ENCODE results near the gene TMEM123. TPM values are rescaled to one million over a fixed set of nuclear protein-coding genes. Genes with fewer than 3 reads are reported as not detected.
A peak's percentile ranks its signal among the peaks of the same experiment; 100 is the strongest.

TMEM123 gene
- total and polyA plus RNA-seq, 2 donors from 2014 or later = 57.0 to 143 TPM

DNA sequence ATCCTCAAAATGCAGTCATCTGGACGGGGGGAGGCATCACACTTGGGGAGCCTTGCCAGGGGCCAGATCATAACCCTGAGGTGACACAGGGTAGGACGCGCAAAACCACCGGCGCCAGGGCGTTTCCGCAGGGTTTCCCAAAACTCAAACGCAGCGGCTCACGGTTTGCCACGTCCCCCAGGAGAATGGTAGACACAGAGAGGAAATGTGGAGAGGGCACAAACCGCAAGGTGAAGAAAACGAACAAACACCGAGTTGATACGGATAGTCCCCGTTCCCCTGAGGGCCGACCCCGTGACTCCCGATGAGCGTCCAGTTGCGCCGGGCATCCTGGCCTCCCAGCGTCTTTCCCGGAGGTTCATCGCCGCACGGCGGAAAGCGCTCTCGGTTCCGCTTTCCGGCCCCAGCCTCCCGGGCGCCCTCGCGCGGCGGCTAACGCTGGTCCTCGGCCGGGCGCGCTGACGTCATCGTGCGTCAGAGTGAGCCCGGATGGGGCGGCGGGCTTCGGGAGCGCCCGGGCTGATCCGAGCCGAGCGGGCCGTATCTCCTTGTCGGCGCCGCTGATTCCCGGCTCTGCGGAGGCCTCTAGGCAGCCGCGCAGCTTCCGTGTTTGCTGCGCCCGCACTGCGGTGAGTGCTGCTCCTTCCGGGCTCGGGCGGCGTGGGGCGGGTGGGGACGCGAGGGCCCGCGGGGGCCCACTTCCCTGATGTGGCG is 105.7 kb downstream of the TMEM123 start, which contains the start of gene BIRC2:
BIRC2 (plus strand) TSS at position 467 of the 714 bp plus-strand sequence. CDS start 2,641 bp downstream, outside the sequence.
- Histone ChIP-seq H3K9ac (ENCODE audit: low read length in 3 of 3) (peak within 1 kb of the TSS; percentile 59 to 97 (median 93)), H3K4me1 (ENCODE audit: control insufficient read depth in 2 of 3, insufficient read depth in 2 of 3, low read depth in 1 of 3, low read length in 3 of 3) (peaks cover 0 to 10% (median 2%) of the 10 kb centered on the region in 3 donors), H3K9me3 (ENCODE audit: control insufficient read depth in 2 of 3, insufficient read depth in 1 of 3, low read length in 3 of 3) (no peaks in the 10 kb centered on the region), H3K27ac (ENCODE audit: low read depth in 2 of 2, low read length in 2 of 2) (peak within 1 kb of the TSS; percentile 95 to 96), H3K4me3 (ENCODE audit: low read length in 3 of 3) (peak within 1 kb of the TSS; percentile 76 to 93 (median 92)), H3K27me3 (ENCODE audit: control insufficient read depth, insufficient read depth, low read length) (no peaks in the 10 kb centered on the region), H3K36me3 (ENCODE audit: control insufficient read depth in 2 of 3, insufficient read depth in 3 of 3, low read length in 3 of 3) (no peaks in the 10 kb centered on the region)
- TF ChIP-seq, protein P1, sequence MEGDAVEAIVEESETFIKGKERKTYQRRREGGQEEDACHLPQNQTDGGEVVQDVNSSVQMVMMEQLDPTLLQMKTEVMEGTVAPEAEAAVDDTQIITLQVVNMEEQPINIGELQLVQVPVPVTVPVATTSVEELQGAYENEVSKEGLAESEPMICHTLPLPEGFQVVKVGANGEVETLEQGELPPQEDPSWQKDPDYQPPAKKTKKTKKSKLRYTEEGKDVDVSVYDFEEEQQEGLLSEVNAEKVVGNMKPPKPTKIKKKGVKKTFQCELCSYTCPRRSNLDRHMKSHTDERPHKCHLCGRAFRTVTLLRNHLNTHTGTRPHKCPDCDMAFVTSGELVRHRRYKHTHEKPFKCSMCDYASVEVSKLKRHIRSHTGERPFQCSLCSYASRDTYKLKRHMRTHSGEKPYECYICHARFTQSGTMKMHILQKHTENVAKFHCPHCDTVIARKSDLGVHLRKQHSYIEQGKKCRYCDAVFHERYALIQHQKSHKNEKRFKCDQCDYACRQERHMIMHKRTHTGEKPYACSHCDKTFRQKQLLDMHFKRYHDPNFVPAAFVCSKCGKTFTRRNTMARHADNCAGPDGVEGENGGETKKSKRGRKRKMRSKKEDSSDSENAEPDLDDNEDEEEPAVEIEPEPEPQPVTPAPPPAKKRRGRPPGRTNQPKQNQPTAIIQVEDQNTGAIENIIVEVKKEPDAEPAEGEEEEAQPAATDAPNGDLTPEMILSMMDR (IDR thresholded peaks at IDR 0.05; ENCODE audit: borderline replicate concordance, extremely low read depth, insufficient read depth) = peak; percentile 69
- DNase-seq = peak; percentile 95 to 98 (median 96)
- no peak for FAIRE-seq
- intact Hi-C loops (cut with DNase I) = no loop called here

DNA sequence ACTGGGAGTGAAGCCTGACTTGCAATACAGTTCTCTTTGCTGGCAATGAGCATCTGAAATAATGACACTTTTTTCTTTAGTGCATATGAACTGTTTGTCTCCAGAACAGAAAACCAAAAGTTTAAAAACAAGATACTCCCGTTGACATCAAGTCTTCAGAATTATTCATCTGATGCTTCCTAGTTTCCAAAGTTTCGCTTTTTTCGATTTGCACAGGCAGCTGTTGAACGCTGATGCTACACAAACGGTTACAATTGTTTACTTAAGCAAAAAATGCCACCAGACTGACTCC is 106.2 kb downstream of the TMEM123 start:
- peak overlapping the region; percentile 76 to 93 (median 92) for H3K4me3 ChIP-seq (ENCODE audit: low read length in 3 of 3)
- FAIRE-seq (no peak), DNase-seq (peak in 1 of 5 donors; percentile 81)
- H3K4me1 ChIP-seq (ENCODE audit: control insufficient read depth in 2 of 3, insufficient read depth in 2 of 3, low read depth in 1 of 3, low read length in 3 of 3) = peaks cover 0 to 10% (median 2%) of the 10 kb centered on the region in 3 donors
- H3K27ac ChIP-seq (ENCODE audit: low read depth in 2 of 2, low read length in 2 of 2) = peak overlapping the region; percentile 95 to 96
- intact Hi-C loops (cut with DNase I) = no loop called here
- H3K27me3 ChIP-seq (ENCODE audit: control insufficient read depth, insufficient read depth, low read length) = no peaks in the 10 kb centered on the region
- peak overlapping the region; percentile 34 to 97 (median 93) for H3K9ac ChIP-seq (ENCODE audit: low read length in 3 of 3)
- no peaks in the 10 kb centered on the region for H3K9me3 ChIP-seq (ENCODE audit: control insufficient read depth in 2 of 3, insufficient read depth in 1 of 3, low read length in 3 of 3)
- TF ChIP-seq, protein P1 (IDR thresholded peaks at IDR 0.05; ENCODE audit: borderline replicate concordance, extremely low read depth, insufficient read depth) = no peak
- no peaks in the 10 kb centered on the region for H3K36me3 ChIP-seq (ENCODE audit: control insufficient read depth in 2 of 3, insufficient read depth in 3 of 3, low read length in 3 of 3)

Other genes with a start within 250 kb of the TMEM123 start
- gene BIRC3, start 135.3 kb downstream of the TMEM123 start, total RNA-seq = 110 TPM
- gene BIRC3, start 135.3 kb downstream of the TMEM123 start, polyA plus RNA-seq (ENCODE audit: insufficient read depth, low read depth, low replicate concordance) = 3.9 TPM
- 42.4 TPM for gene BIRC2, start 105.6 kb downstream of the TMEM123 start, total RNA-seq
- 34.0 TPM for gene BIRC2, start 105.6 kb downstream of the TMEM123 start, polyA plus RNA-seq (ENCODE audit: insufficient read depth, low read depth, low replicate concordance)
- gene MMP7, start 78.0 kb upstream of the TMEM123 start, total RNA-seq = 1,380 TPM
- gene MMP7, start 78.0 kb upstream of the TMEM123 start, polyA plus RNA-seq (ENCODE audit: insufficient read depth, low read depth, low replicate concordance) = 101 TPM
- gene MMP20, start 172.6 kb upstream of the TMEM123 start, total RNA-seq = not detected
- not detected for gene MMP20, start 172.6 kb upstream of the TMEM123 start, polyA plus RNA-seq (ENCODE audit: insufficient read depth, low read depth, low replicate concordance)